H1 (cell line): Measurements from ENCODE around the gene FHL1.

Experiments
- CBX5 ChIP-seq: fragments of 300-800, 300-1000 bp; sonication (generic); IDR thresholded peaks from 2 replicates; pipeline ENCODE4 v1.7.1; 2016; ENCODE audit warnings: antibody characterized with exemption, low read length, low read depth
- CBX8 ChIP-seq: fragments of 300-800, 300-1000 bp; sonication (generic); IDR thresholded peaks from 2 replicates; pipeline ENCODE4 v1.7.1; 2016; ENCODE audit warnings: low read depth, low read length, borderline replicate concordance
- EZH2 ChIP-seq: fragments of 200-600 bp; sonication (generic); IDR thresholded peaks from 2 replicates; pipeline ENCODE4 v1.7.1; 2012; ENCODE audit warnings: low read depth, mild to moderate bottlenecking, moderate library complexity, low read length, inconsistent platforms; ENCODE audit not compliant: severe bottlenecking
- KDM1A ChIP-seq: fragments of 200-600, 300-600 bp; sonication (generic); IDR thresholded peaks from 2 replicates; pipeline ENCODE4 v1.7.1; 2016; ENCODE audit warnings: mild to moderate bottlenecking, low read length, borderline replicate concordance
- POLR2A ChIP-seq, 2 experiments: IDR thresholded peaks; 1 replicate in 1 of 2; 2 replicates in 1 of 2; pipeline ENCODE4 v1.6.1; 2011; ENCODE audit warnings: low read depth in 2 of 2, low read length in 2 of 2, mild to moderate bottlenecking in 2 of 2; ENCODE audit errors: control extremely low read depth in 1 of 2
- RAD21 ChIP-seq, 2 experiments: IDR thresholded peaks in 1 of 2; conservative IDR thresholded peaks in 1 of 2; 2 replicates each; pipeline ENCODE4 v1.6.1; 2011; ENCODE audit warnings: low read depth in 2 of 2, low read length in 2 of 2, improper control_type of control experiment in 1 of 2, inconsistent platforms in 1 of 2, mild to moderate bottlenecking in 1 of 2, moderate library complexity in 1 of 2
- RNF2 ChIP-seq: fragments of 200-900, 300-1000 bp; sonication (generic); IDR thresholded peaks from 2 replicates; pipeline ENCODE4 v1.7.1; 2016; ENCODE audit warnings: borderline replicate concordance, low read depth, mild to moderate bottlenecking, antibody characterized with exemption, low read length; ENCODE audit not compliant: poor library complexity, severe bottlenecking; ENCODE audit errors: missing control alignments
- SP1 ChIP-seq: IDR thresholded peaks from 2 replicates; pipeline ENCODE4 v1.6.1; 2011; ENCODE audit warnings: low read depth, low read length
- TEAD4 ChIP-seq: IDR thresholded peaks from 2 replicates; pipeline ENCODE4 v1.6.1; 2012; ENCODE audit warnings: low read depth, low read length, inconsistent platforms, mixed read lengths
- TF ChIP-seq, protein P1 (sequence below), 3 experiments: IDR thresholded peaks; 1 replicate in 2 of 3; 2 replicates in 1 of 3; pipeline versions ENCODE4 v1.5.1 to v1.6.1; 2011; ENCODE audit warnings: low read length in 3 of 3, mild to moderate bottlenecking in 3 of 3, inconsistent platforms in 2 of 3, low read depth in 1 of 3, moderate library complexity in 1 of 3; ENCODE audit not compliant: insufficient read depth in 1 of 3; ENCODE audit errors: control extremely low read depth in 1 of 3
- TF ChIP-seq, protein P2 (sequence below): IDR thresholded peaks from 2 replicates; pipeline ENCODE4 v1.6.1; 2011; ENCODE audit warnings: low read depth, mild to moderate bottlenecking, low read length; ENCODE audit not compliant: insufficient read depth

DNA sequence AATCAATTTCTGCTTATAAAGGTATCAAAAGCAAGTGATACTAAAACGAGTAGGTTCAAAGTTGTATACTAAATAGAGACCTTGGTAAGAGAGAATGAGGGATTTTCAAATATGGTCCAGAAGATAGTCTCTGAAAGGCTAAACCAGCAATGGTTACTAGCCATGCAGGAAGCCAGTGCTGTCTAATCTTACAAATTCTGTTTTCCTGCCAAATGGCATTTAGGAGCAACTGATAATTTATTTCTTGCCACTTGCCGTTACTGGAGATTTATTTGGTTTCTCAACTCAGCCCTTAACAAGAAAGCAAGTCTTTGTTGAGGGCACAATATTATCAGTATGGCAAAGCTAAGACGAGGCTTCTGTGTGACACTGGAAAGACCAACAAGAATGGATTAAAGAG lies 56.6 kb downstream of the FHL1 start:
- TF ChIP-seq, protein P1, sequence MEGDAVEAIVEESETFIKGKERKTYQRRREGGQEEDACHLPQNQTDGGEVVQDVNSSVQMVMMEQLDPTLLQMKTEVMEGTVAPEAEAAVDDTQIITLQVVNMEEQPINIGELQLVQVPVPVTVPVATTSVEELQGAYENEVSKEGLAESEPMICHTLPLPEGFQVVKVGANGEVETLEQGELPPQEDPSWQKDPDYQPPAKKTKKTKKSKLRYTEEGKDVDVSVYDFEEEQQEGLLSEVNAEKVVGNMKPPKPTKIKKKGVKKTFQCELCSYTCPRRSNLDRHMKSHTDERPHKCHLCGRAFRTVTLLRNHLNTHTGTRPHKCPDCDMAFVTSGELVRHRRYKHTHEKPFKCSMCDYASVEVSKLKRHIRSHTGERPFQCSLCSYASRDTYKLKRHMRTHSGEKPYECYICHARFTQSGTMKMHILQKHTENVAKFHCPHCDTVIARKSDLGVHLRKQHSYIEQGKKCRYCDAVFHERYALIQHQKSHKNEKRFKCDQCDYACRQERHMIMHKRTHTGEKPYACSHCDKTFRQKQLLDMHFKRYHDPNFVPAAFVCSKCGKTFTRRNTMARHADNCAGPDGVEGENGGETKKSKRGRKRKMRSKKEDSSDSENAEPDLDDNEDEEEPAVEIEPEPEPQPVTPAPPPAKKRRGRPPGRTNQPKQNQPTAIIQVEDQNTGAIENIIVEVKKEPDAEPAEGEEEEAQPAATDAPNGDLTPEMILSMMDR (IDR thresholded peaks at IDR 0.05; ENCODE audit: control extremely low read depth in 1 of 3, insufficient read depth in 1 of 3, low read depth in 1 of 3, low read length in 3 of 3) = no peak
- TF ChIP-seq SP1 (no peak), CBX5 (no peak), RNF2 (no peak), CBX8 (no peak), KDM1A (no peak), EZH2 (no peak), RAD21 (IDR thresholded peaks at IDR 0.05 in 1 of 2, conservative IDR thresholded peaks at IDR 0.05 in 1 of 2; ENCODE audit: low read depth in 2 of 2, low read length in 2 of 2) (no peak), TEAD4 (no peak), POLR2A (IDR thresholded peaks at IDR 0.05; ENCODE audit: control extremely low read depth in 1 of 2, low read depth in 2 of 2, low read length in 2 of 2) (no peak)
- TF ChIP-seq, protein P2, sequence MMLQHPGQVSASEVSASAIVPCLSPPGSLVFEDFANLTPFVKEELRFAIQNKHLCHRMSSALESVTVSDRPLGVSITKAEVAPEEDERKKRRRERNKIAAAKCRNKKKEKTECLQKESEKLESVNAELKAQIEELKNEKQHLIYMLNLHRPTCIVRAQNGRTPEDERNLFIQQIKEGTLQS = no peak
